ENCODE results near the gene TRIM7. TPM values are rescaled to one million over a fixed set of nuclear protein-coding genes. Genes with fewer than 3 reads are reported as not detected.

Gene TRIM7
- total and polyA plus RNA-seq, 9 of the 15 experiments (the other 6 are each of a cell fraction or from before 2014, with no cell fraction given) = 2.6 to 14.9 (median 8.9) TPM

DNA sequence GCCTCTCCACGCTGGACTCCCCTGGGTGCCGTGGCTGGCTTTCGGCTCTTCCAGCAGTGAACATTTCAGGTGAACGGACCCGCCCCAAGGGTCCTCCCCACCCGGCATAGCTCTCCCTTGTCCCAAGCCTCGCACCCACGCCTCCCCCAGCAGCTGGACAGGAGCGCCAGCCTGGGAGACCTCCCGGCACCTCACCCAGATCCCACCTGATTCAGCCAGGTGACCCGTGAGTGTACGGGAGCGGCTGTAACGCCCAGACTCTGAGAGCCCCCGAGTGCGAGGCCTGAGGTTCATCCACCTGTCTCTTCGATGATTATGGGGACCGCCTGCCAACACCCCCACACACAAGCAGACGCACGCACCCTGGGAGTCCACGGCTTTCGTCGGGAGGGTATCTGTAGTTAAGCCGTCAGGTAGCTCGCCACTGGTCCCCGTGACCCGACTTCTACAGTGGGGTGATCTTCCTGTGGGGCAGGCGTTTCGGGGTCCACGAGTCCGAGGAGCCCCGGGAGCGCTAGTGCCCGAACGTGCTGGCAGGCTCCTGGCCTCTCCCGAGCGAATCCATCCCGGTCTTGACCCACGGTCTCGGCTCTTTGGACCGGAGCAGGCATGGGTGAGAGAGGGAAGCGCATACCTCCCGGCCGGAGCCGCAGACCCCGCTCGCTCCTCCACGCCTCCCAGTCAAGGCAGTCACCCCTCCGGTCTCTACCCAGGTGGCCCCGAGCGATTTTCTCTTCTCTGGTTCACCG lies 14.9 kb downstream of the TRIM7 start (continued):
- TF ChIP-seq CBX8 (IDR thresholded peaks at IDR 0.05; ENCODE audit: borderline replicate concordance, extremely low read depth, low read depth, low read length, poor library complexity, severe bottlenecking) (no peak), TFAP4 (CRISPR knock-in tag; IDR thresholded peaks at IDR 0.05; ENCODE audit: borderline replicate concordance) (peak; percentile 51; the same call in 1 of the 2 replicates), HMG20B (CRISPR knock-in tag; IDR thresholded peaks at IDR 0.05) (no peak), ARID4B (CRISPR knock-in tag; IDR thresholded peaks at IDR 0.05) (peak; percentile 42; the same call in 1 of the 2 replicates), MEIS2 (IDR thresholded peaks at IDR 0.05; ENCODE audit: partially characterized antibody) (no peak), PYGO2 (tag; IDR thresholded peaks at IDR 0.05) (no peak), TCF3 (CRISPR knock-in tag; IDR thresholded peaks at IDR 0.05) (peak; percentile 28; the same call in 1 of the 2 replicates), ZBTB7A (IDR thresholded peaks at IDR 0.05; ENCODE audit: borderline replicate concordance, control insufficient read depth, low read depth, low read length) (peak; percentile 17; the same call in 1 of the 2 replicates)
- TF ChIP-seq, protein P1, sequence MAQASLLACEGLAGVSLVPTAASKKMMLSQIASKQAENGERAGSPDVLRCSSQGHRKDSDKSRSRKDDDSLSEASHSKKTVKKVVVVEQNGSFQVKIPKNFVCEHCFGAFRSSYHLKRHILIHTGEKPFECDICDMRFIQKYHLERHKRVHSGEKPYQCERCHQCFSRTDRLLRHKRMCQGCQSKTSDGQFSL (CRISPR knock-in tag; IDR thresholded peaks at IDR 0.05) = peak; percentile 31; the same call in 1 of the 2 replicates
- TF ChIP-seq, protein P1 (tag; IDR thresholded peaks at IDR 0.05) = no peak; a peak in 1 of 4 replicates
- TF ChIP-seq, protein P2, sequence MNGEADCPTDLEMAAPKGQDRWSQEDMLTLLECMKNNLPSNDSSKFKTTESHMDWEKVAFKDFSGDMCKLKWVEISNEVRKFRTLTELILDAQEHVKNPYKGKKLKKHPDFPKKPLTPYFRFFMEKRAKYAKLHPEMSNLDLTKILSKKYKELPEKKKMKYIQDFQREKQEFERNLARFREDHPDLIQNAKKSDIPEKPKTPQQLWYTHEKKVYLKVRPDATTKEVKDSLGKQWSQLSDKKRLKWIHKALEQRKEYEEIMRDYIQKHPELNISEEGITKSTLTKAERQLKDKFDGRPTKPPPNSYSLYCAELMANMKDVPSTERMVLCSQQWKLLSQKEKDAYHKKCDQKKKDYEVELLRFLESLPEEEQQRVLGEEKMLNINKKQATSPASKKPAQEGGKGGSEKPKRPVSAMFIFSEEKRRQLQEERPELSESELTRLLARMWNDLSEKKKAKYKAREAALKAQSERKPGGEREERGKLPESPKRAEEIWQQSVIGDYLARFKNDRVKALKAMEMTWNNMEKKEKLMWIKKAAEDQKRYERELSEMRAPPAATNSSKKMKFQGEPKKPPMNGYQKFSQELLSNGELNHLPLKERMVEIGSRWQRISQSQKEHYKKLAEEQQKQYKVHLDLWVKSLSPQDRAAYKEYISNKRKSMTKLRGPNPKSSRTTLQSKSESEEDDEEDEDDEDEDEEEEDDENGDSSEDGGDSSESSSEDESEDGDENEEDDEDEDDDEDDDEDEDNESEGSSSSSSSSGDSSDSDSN (IDR thresholded peaks at IDR 0.05; ENCODE audit: borderline replicate concordance in 1 of 2, low read depth in 2 of 2, low read length in 2 of 2) = peak in 1 of 2 experiments; percentile 69; a peak in 2 of 4 replicates
